Lower leg skin (tissue), 4 donors: Measurements from ENCODE around the gene SKOR1. TPM values are rescaled to one million over a fixed set of nuclear protein-coding genes. Genes with fewer than 3 reads are reported as not detected.

Source experiments
- DNase-seq, 2 donors: peaks; one replicate each; pipeline ENCODE4 v3.0.0-alpha.2; 2019; ENCODE audit warnings: low spot score in 2 of 2
- H3K4me3 ChIP-seq: fragments of 200-600 bp; sonication (generic); 2 replicates; pipeline ENCODE4 v1.5.1; 2017; ENCODE audit warnings: mild to moderate bottlenecking, low read depth; ENCODE audit not compliant: poor library complexity, severe bottlenecking
- POLR2A ChIP-seq, 2 donors: fragments of 450-650 bp; IDR thresholded peaks; one replicate each; pipeline ENCODE4 v1.6.1; 2016 to 2017; ENCODE audit warnings: antibody characterized with exemption in 2 of 2, mild to moderate bottlenecking in 1 of 2, moderate library complexity in 1 of 2
- whole genome bisulfite sequencing, 2 donors: methylation state at CpG; one replicate each; pipeline ENCODE4 v1.1.5; 2018; 5-methylcytosine and 5-hydroxymethylcytosine counted together
- intact Hi-C: fragments of 100-400 bp; cut with DNase I; formaldehyde crosslinking; loops from one replicate; pipeline ENCODE4 v1.15.0; 2023; ENCODE audit warnings: low total_unique reads
- total RNA-seq, 4 donors: library from RNA; depleted of rRNA; stranded (reverse); fragments of >200 nt; gene quantifications; one replicate each; pipeline ENCODE4 v1.1.0, GENCODE V29; 2016
- TF ChIP-seq, protein P1 (sequence below), 3 donors: fragments of 450-650 bp; IDR thresholded peaks; one replicate each; pipeline ENCODE4 v1.5.1; 2016; ENCODE audit warnings: antibody characterized with exemption in 3 of 3, mild to moderate bottlenecking in 3 of 3, moderate library complexity in 2 of 3

SKOR1 gene
- total RNA-seq, 4 donors from 2014 or later = 1.2 to 2.2 (median 1.5) TPM; not detected in 1

DNA sequence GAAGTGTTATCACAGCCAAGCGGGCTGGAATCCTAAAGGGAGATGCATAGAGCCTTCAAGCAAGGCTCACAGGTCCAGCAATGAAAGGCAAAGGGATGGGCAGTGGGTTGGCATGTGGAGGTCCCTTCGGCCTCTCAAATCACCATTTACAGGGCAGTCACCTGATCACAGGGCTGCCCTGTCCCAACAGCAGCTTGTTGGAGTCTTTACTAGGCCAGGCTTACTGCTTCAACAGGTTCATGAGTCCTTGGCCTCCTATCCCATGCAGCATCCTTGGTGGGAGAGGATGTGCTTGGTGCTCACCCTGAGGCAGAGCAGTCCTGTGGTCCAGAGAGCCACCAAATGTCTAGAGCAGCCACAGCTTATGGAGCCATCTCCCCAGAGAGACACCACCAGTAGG is 24.2 kb upstream of the SKOR1 start:
- H3K4me3 ChIP-seq = no peak overlapping the region
- intact Hi-C loops = no loop called here
- TF ChIP-seq, protein P1, sequence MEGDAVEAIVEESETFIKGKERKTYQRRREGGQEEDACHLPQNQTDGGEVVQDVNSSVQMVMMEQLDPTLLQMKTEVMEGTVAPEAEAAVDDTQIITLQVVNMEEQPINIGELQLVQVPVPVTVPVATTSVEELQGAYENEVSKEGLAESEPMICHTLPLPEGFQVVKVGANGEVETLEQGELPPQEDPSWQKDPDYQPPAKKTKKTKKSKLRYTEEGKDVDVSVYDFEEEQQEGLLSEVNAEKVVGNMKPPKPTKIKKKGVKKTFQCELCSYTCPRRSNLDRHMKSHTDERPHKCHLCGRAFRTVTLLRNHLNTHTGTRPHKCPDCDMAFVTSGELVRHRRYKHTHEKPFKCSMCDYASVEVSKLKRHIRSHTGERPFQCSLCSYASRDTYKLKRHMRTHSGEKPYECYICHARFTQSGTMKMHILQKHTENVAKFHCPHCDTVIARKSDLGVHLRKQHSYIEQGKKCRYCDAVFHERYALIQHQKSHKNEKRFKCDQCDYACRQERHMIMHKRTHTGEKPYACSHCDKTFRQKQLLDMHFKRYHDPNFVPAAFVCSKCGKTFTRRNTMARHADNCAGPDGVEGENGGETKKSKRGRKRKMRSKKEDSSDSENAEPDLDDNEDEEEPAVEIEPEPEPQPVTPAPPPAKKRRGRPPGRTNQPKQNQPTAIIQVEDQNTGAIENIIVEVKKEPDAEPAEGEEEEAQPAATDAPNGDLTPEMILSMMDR (IDR thresholded peaks at IDR 0.05) = no peak
- no peak for TF ChIP-seq POLR2A (IDR thresholded peaks at IDR 0.05)
- WGBS, 2 donors = 97 to 100% methylated on average over 2 of the region's 2 CpGs
- no peak for DNase-seq

DNA sequence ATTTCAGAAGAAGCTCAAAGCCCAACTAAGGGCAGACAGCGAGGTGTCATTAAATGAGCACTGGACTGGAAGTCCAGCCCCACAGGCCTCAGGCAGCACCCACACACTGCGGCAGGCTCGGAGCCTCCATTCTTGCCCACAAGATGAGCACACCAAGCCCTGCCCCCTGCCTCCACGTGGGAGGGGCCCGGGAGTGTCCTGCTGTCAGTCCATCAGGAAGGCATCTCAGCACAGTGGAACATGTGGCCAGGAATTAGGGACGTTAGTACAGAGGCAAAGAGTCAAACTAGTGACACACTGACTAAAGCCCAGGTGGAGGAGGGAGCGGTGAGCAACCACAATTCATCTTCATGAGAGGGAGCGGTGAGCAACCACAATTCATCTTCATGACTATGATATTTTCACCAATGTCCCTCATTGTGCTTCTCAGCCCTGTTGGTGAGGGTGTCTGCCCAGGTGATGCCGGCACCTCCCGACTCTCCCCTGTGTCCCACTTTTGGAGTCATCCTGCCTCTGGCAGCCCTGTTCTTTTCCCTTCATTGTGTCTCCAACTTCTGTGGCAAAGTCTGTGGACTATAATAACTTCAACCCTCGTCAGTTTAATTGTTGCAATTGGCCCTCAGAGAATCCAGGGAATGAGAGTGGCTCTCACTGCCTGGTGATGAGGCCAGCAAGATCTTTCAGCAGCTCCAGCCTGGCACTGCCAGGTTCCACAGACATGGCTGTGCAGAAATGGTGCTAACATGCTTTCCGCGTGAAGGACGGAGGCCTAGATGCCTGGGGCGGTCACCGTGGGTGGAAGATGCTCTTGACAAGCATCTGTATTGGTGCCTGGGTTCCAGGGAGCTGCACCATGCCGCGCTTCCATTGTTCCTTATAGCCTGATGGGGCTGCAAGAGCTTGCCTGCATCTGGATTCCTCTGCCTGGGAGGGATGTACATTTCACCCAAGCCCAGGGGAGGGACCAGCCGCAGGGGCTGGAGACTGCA is 23.1 kb upstream of the SKOR1 start:
- 83 to 93% methylated on average over 19 of the region's 19 CpGs for WGBS, 2 donors
- no peak for TF ChIP-seq POLR2A (IDR thresholded peaks at IDR 0.05)
- TF ChIP-seq, protein P1 (IDR thresholded peaks at IDR 0.05) = no peak
- intact Hi-C loops = no loop called here

DNA sequence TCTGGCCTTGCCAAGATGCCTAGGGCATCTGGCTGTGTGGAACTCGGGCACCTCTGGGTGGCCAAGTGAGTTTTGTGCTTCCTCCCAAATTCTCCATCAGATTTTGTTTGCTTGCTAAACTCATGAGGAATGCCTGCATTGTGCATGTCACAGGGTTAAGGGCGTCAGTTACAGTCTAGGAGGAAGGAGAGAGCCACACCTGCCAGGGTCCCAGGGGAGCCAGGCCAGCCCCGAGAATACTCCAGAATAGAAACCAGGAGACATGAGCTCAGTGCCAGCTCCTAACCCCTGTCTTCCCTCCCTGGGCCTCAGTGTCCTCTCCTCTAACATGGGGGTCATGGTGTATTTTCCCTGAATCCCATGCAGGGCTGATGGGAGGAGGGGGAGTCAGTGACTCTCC is 22.0 kb upstream of the SKOR1 start:
- no peak for TF ChIP-seq POLR2A (IDR thresholded peaks at IDR 0.05)
- TF ChIP-seq, protein P1 (IDR thresholded peaks at IDR 0.05) = no peak
- intact Hi-C loops = no loop called here
- no peak overlapping the region for H3K4me3 ChIP-seq
- WGBS, 2 donors = 75 to 85% methylated on average over 3 of the region's 3 CpGs
- no peak for DNase-seq

More for the DNA sequence above, 23.1 kb upstream of the SKOR1 start:
- DNase-seq = no peak
- H3K4me3 ChIP-seq = no peak overlapping the region

DNA sequence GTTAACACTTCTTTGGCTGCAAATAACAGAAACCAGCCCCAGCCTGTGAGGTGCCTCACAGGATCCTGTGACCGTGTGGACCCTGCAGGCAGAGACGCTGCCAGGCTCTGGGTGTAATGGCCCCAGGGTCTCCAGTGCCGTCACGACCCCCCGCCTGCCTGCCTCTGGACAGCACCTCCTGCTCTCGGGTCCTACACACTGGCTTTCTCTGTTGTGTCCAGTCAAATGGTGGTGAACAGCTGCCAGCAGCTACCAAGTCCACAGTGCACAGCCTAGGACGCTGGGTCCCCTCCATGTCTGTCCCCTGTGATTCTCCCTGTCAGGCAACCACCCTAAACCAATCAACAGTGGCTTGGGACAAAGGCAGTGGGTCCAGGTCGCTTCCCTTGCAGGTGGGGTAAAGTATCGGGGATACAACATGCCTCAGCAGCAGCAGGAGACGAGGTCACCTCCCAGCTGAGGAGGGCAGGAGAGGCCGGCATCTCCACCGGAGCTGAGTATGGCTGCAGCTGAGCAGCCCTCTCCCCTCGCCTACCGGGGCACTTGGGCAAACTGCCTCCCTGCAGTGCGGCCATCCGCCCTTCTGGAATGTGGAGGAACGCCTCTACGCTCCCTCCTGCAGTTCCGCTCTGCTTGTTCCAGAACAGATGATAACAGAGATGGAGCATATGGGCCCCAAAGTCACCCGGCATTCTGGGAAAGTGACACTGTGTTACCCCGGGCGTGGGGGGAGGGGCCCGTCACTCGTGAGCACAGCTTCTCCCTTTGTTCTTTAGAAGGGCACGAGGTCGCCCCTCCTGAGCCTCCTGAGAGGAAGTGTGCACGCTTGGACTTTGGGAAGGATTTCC is 21.1 kb upstream of the SKOR1 start:
- no peak overlapping the region for H3K4me3 ChIP-seq
- intact Hi-C loops = no loop called here
- WGBS, 2 donors = 80 to 86% methylated on average over 27 of the region's 27 CpGs
- peak in 1 of 2 donors; percentile 79 for DNase-seq
- TF ChIP-seq POLR2A (IDR thresholded peaks at IDR 0.05) = no peak
- TF ChIP-seq, protein P1 (IDR thresholded peaks at IDR 0.05) = no peak

DNA sequence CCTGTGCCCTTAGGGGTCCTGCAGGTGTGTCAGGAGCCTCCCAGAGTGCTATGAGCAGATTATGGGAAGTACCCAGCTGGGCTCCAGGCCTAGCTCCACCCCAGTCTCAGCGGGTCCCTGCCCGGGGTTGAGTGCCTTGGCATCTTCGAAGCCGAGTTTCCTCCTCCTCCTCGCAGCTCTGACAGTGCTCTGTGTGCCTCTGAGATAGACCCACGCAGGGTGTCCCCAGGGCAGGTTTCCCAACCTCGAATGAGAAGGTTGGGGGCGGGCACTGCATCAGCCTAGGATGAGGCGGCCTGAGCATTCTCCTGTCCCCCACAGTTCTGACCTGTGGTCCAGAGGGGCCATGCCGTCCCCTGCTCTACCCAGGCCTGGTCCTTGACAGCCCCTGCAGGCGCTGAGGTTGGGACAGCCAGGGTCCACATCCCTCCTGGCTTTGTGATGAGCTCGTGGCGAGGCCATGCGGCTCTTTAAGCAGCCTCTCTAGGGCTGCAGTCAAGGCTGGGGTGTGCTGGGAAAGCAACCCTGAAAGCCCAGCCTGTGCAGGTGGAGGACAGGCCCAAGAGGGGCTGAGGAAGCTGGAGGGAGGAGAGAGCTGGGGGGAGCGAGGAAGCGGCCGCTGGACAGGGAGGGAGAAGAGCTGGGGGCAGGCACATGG is 20.2 kb upstream of the SKOR1 start:
- intact Hi-C loops = no loop called here
- TF ChIP-seq, protein P1 (IDR thresholded peaks at IDR 0.05) = no peak
- no peak for TF ChIP-seq POLR2A (IDR thresholded peaks at IDR 0.05)
- DNase-seq = peak in 1 of 2 donors; percentile 73
- H3K4me3 ChIP-seq = no peak overlapping the region
- 70 to 78% methylated on average over 13 to 17 of the region's 17 CpGs for WGBS, 2 donors
